ENCODE data around the gene RHBDD2.
"Not testable (repeated sequence)": the region's sequence is repeated elsewhere in the genome, so short reads cannot be mapped to it uniquely, and the experiment has no call there.

The RHBDD2 gene

DNA sequence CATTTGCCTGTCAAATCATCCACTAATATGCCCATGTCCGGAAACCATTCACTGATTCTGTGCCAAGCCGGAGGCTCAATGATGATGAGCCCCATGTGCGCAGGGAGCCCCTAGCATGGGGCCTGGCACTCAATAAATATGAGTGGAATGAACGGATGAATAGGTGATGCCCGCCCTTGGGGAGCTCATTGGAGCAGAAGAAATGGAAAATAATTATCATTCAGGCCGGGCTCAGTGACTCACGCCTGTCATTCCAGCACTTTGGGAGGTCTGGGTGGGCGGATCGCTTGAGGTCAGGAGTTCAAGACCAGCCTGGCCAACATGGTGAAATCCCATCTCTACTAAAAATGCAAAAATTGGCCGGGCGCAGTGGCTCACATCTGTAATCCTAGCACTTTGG lies 11.0 kb downstream of the RHBDD2 start:
- DNase-seq, result no peak

DNA sequence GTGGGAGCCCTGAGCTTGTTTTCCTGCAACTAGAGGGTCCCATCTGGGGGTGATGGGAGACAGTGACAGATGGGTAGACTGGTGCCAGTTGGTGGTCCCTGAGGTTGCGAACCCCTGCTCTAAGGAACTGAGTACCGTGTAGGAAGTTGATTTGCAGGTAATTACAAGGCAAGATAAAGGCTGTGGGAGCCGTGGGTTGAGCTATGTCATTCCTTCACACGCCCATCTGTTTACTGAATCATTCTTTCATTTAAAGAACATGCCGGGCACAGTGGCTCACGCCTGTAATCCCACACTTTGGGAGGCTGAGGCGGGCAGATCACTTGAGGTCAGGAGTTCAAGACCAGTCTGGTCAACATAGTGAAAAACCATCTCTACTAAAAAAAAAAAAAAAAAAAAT lies 12.4 kb downstream of the RHBDD2 start:
- DNase-seq, result not testable (repeated sequence)

DNA sequence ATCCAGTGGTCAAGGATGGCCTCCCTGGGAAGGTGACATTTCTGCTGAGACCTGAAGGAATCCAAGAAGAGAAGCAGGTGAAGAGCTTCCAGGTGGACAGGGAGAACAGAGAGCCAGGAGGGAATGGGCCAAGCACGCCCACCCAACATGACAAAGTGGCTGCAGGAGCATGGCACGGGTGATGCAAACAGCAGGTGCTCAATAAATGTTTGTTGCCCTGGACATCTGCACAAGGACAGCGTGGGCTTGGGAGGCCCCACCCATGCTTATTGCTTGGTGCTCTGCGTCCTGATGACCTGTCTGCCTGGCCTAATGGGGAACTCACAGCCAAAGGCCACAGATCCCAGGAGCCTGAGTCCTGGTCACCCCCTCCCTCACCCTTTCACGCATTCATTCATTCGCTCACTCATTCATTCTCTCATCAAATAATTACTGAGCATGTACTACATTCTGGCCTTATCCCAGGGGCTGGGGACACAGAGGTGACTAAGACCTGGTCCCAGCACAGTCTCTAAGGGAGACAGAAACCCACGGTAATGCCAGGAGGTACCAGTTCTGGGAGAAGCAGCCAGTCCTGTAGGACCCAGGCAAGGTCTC lies 13.1 kb downstream of the RHBDD2 start:
- no peak for DNase-seq

GRCh38 chr7:75892634-75893272 lies 13.9 kb downstream of the RHBDD2 start:
- no peak for DNase-seq

- no peak for DNase-seq
Observed at GRCh38 chr7:75896803-75897327, 18.0 kb downstream of the RHBDD2 start.

- DNase-seq, result no peak
Observed at GRCh38 chr7:75900617-75901315, 21.9 kb downstream of the RHBDD2 start.

GRCh38 chr7:75905785-75906604 lies 27.2 kb downstream of the RHBDD2 start:
- DNase-seq, result no peak

DNA sequence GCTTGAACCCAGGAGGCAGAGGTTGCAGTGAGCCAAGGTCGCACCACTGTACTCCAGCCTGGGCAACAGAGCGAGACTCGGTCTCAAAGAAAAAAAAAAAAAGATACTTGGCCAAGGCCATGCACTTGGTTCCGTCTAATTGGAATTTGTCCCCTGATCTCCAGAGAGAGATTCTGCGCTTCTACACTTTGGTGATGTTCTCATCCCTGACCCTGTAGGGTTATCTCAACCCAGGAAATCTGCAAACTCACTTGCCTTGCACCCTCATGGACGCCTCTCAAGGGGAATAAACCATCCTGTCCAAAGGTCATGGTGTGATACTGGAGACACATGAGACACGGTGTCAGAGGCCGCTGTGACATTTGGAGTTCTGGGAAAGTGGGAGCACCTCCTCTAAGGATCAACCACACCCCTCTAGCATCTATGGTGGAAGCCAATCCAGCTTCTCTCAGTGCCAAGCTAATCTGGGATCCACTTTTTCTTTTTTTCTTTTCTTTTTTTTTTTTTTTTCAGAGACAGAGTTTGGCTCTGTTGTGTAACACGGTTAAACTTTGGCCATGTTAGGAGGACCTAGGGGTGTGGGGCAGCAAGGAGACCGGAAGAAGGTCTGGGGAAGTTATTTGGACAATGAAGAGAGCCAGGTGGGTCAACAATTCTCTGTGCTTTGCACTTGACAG lies 28.3 kb downstream of the RHBDD2 start:
- no peak for DNase-seq

- not testable (repeated sequence) for DNase-seq
Observed at GRCh38 chr7:75907668-75908039, 28.8 kb downstream of the RHBDD2 start.

- no peak for DNase-seq
Observed at GRCh38 chr7:75909521-75910132, 30.8 kb downstream of the RHBDD2 start.

- not testable (repeated sequence) for DNase-seq
Observed at GRCh38 chr7:75911186-75911585, 32.4 kb downstream of the RHBDD2 start.

DNA sequence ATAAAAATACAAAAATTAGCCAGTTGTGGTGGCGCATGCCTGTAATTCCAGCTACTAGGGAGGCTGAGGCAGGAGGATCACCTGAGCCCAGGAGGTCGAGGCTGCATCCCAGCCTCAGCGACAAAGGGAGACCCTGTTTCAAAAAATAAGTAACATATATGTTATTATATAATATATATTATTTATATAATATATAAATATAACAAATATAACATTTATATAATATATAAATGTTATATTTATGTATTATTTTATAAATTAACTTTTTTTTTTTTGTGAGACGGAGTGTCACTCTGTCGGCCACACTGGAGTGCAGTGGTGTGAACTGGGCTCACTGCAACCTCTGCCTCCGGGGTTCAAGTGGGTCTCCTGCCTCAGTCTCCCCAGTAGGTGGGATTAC lies 34.6 kb downstream of the RHBDD2 start:
- DNase-seq, result no peak

DNA sequence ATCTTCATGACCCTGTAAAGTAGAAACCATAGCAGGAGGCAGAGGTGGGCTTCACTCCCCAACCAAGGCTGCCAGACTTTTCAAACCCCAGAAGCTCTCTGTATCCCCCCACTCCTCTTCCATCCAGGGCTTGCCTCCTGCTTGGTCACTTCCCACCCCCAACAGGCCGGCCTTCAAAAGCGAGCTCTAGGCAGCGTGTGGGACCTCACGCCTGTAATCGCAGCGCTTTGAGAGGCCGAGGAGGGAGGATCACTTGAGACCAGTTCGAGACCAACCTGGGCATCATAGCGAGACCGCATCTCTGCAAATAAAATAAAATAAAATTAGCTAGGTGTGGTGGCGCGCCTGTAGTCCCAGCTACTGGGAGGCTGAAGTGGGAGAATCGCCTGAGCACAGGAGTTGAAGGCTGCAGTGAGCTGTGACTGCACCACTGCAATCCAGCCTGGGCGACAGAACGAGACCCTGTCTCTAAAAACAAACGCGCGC lies 35.4 kb downstream of the RHBDD2 start:
- DNase-seq, result no peak

- DNase-seq, result peak; percentile 96
Observed at GRCh38 chr7:75914655-75915415, 36.0 kb downstream of the RHBDD2 start, which contains the start of gene POR. Gene POR, plus strand, starts transcription at chr7:75915155. Its CDS starts 38,847 bp downstream, at chr7:75954002.

GRCh38 chr7:75915416-75916156 lies 36.8 kb downstream of the RHBDD2 start:
- peak; percentile 10 for DNase-seq

GRCh38 chr7:75916259-75916658 lies 37.4 kb downstream of the RHBDD2 start:
- no peak for DNase-seq

GRCh38 chr7:75916685-75917634 lies 38.1 kb downstream of the RHBDD2 start:
- DNase-seq, result no peak

DNA sequence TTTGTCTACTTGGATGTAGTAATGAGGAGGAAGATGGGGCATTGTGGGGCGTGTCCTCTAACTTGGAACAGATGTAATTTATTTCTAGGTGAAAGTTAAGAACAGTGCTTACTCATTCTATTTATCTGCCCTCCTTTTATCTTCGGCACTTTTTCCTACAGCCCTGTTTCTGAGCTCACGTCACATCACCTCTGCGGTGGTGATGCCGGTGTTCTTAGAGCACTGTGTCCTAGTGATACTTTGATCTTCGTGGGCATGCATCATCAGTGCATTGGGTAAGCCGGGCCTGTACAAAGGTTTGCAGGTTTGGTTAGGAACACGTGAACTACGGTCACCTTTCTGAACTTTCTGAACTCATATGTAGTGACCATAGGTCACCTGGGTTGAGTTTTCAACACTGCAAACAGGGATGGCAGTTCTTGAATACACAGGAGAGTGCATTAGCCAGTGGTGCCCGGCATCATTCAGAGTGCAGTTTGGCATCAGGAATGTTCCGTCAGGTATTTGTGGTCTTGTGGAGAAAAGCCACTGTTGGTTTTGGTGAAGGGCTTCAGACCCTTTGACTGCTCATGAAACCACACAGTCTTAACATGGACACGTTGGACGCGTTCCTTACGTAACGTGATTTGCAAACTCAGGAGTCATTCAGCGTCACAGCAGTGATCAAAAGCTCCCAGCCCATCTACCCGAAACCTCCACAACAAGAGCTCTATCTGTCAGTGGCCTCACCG lies 41.8 kb downstream of the RHBDD2 start:
- DNase-seq, result peak; percentile 41

All from stimulated activated CD4-positive, alpha-beta T cell treated with anti-CD3 and anti-CD28 coated beads, Interleukin-4, amount 100 ng/mL, for 24 hours (primary cell).